Subcutaneous preadipocyte (primary cell): ENCODE results near the gene SGK2. TPM values are rescaled to one million over a fixed set of nuclear protein-coding genes. Genes with fewer than 3 reads are reported as not detected.

Source experiments
- total RNA-seq: library from RNA; depleted of rRNA; stranded (reverse); fragments of >200 nt; gene quantifications from 2 replicates; pipeline ENCODE4 v1.2.3, GENCODE V29; 2012

Gene SGK2
- under 0.01 TPM in 1 of 2 replicates, not detected in the other for total RNA-seq

DNA sequence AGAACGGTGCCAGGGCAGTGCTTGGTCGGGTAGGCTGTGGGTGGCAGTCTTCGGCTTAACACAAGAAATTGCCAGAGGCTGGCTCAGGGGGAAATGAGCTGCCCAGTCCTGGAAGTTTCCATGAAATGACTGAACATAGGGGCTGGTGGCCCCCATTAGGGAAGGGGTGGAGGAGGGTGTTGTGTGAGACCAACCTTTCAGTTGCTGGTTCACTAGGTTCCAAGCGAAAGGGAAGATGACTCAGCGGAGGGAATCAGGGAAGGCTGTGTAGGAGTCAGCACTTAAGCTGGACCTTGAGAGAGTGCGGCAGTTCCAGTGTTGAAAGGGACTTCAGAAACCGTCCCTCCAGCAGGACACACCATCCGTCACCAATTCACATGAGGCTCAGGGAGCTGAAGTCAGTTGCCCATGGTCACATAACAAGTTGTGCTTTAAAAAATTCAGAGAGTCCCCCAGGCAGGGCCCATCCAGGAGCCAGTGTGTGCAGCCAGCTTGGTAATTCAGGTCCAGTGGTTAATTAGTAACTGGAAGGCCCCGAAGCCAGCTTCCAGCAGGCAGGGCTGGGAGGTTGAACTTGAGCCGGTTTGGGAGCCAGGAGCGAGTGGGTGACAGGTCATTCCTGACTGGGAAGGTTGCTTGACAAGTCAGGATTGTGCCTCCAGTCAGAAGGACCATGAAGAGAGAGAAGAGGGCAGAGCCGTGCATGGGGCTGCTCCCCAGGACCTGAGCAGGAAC is at the start of gene SGK2:
Gene SGK2, plus strand, starts transcription at position 616 of the 735 bp plus-strand sequence. CDS start 7,469 bp downstream, outside the sequence.

DNA sequence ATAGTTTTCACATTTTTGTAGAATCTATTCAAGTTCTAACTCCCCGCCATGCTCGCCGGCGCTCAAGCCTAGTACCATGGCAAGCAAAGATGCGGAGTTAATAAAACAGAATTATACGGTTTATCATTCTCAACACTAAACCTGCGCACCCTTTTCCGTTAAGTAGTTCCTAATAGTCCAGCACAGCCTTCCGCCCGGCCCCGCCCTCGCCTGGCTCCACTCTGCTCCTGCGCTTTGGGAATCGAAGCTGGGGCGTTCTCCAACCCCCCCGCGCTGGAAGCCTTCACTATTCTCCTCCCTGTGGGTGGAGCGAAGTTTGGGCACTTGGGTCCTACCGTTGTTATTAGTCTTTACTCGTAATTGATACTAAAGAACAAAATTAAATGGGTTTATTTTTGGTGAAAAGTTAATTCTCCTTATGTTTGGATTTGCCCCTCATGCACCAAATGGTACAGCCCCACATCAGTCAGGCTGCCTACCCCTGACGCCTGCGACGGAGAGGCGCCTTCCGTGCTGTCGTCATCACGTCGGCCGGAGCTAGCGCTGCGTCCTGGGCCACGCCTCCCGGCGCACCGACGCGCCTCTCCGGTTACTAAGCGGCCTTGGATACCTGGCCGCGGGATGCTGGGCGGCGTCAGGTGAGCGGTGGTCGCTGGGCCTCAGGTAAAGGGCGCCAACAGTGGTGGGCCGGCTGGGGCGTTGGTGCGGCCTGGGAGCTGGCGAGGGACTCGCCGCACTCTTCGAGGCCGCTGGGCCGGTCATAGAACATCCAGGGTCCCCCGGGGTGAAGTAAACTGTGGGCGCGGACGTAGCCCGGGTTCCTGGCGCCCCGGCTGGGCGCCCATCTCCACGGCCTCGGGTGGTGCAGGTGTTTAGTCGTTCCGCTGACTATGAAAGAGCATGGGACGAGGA is 31.8 kb downstream of the SGK2 start, which contains the start of gene IFT52:
Gene IFT52, plus strand, starts transcription at position 546 of the 912 bp plus-strand sequence. CDS start 3,762 bp downstream, outside the sequence.

Other genes with a start within 250 kb of the SGK2 start
- gene SRSF6, start 101.1 kb upstream of the SGK2 start, total RNA-seq = 43.7 and 62.9 TPM in 2 replicates
- gene L3MBTL1, start 51.3 kb upstream of the SGK2 start, total RNA-seq = 2.0 and 2.9 TPM in 2 replicates
- gene IFT52, start 31.9 kb downstream of the SGK2 start, total RNA-seq = 30.5 and 38.3 TPM in 2 replicates
- 8.8 and 12.1 TPM in 2 replicates for gene MYBL2, start 108.1 kb downstream of the SGK2 start, total RNA-seq
- gene GTSF1L, start 168.0 kb downstream of the SGK2 start, total RNA-seq = not detected in 2 replicates